ENCODE data around the gene POLA1.
"Not testable (repeated sequence)": the region's sequence is repeated elsewhere in the genome, so short reads cannot be mapped to it uniquely, and the experiment has no call there.

Gene POLA1, protein sequence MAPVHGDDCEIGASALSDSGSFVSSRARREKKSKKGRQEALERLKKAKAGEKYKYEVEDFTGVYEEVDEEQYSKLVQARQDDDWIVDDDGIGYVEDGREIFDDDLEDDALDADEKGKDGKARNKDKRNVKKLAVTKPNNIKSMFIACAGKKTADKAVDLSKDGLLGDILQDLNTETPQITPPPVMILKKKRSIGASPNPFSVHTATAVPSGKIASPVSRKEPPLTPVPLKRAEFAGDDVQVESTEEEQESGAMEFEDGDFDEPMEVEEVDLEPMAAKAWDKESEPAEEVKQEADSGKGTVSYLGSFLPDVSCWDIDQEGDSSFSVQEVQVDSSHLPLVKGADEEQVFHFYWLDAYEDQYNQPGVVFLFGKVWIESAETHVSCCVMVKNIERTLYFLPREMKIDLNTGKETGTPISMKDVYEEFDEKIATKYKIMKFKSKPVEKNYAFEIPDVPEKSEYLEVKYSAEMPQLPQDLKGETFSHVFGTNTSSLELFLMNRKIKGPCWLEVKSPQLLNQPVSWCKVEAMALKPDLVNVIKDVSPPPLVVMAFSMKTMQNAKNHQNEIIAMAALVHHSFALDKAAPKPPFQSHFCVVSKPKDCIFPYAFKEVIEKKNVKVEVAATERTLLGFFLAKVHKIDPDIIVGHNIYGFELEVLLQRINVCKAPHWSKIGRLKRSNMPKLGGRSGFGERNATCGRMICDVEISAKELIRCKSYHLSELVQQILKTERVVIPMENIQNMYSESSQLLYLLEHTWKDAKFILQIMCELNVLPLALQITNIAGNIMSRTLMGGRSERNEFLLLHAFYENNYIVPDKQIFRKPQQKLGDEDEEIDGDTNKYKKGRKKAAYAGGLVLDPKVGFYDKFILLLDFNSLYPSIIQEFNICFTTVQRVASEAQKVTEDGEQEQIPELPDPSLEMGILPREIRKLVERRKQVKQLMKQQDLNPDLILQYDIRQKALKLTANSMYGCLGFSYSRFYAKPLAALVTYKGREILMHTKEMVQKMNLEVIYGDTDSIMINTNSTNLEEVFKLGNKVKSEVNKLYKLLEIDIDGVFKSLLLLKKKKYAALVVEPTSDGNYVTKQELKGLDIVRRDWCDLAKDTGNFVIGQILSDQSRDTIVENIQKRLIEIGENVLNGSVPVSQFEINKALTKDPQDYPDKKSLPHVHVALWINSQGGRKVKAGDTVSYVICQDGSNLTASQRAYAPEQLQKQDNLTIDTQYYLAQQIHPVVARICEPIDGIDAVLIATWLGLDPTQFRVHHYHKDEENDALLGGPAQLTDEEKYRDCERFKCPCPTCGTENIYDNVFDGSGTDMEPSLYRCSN (N-terminal part only)

GRCh38 chrX:24693453-24694202 lies at the start of gene POLA1:
Gene POLA1 (plus strand): TSS chrX:24693918. CDS start chrX:24693962, 44 bp downstream.
- peak; percentile 13 for DNase-seq (ENCODE audit: low read depth, low spot score)

GRCh38 chrX:24646006-24646405 lies 47.7 kb upstream of the POLA1 start:
- DNase-seq (ENCODE audit: low read depth, low spot score), result no peak

- no peak for DNase-seq (ENCODE audit: low read depth, low spot score)
These were observed 47.0 kb upstream of the POLA1 start for GRCh38 chrX:24646745-24647182.

GRCh38 chrX:24647257-24648058 lies 46.3 kb upstream of the POLA1 start, which contains the start of gene PCYT1B:
Gene PCYT1B (minus strand): TSS chrX:24647347. CDS start chrX:24647105, 242 bp downstream.
- peak; percentile 7 for DNase-seq (ENCODE audit: low read depth, low spot score)

- no peak for DNase-seq (ENCODE audit: low read depth, low spot score)
These were observed 45.2 kb upstream of the POLA1 start for GRCh38 chrX:24648495-24648894.

DNA sequence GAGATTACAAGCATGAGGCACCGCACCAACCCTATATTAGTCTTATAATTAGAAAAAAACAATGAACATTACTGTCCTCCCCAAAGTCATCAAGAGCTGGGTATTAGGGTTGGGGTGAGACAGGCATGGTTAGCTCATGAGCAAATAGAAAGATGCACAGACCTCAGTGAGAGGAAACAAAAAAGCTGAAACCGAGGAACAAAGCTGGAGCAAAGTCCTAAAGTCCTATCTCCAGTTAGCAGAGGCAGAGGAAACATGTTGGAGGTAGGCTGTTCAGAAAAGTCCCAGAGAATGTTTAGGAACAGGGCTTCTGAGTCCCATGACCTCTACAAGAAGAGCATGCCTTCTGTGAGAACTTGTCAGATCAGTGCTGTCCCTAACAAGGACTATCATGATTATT lies 41.9 kb upstream of the POLA1 start:
- no peak for DNase-seq (ENCODE audit: low read depth, low spot score)

DNA sequence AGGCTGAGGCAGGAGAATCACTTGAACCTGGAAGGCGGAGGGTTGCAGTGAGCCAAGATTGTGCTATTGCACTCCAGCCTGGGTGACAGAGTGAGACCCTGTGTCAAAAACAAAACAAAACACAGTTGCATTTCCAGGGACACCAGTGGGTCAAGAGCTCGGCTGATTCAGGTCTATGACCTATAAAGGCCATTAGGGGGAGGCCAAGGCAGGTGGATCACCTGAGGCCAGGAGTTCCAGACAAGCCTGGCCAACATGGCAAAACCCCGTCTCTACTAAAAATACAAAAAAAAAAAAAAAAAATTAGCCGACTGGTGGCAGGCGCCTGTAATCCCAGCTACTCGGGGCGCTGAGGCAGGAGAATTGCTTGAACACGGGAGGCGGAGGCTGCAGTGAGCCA lies 38.0 kb upstream of the POLA1 start:
- DNase-seq (ENCODE audit: low read depth, low spot score), result not testable (repeated sequence)

DNA sequence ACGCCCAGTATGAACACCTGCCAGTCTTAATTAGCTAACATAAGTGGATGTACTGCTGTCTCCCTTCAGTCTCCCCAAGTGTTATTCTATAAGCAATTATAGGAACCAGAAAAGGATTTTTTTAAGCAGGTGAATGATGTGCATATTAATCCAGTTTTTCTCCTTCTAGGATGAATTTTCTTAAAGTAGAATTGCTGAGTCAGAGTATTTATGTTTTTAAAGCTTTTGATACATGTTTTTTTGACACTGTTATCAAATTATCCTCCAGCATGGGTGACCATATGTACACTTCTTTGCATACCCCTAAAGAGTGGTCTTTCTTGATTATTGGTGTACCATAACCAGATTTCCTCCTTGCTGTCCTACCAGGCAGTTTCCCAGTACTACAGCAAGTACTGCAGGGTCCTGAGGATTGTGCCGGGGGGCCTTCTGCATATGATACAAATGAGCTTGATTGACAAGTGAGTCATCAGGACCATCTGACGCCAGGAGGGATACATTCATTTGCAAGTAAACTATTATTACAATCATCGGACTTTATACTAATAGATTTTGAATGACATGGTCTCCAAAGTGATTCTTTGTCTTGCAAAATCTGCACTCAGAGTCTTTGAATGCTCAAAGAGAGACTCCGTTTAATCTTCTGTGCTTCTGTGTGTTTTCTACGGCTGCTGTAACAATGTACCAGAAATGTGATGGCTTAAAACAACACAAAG lies 35.9 kb upstream of the POLA1 start:
- no peak for DNase-seq (ENCODE audit: low read depth, low spot score)

GRCh38 chrX:24658421-24658820 lies 35.3 kb upstream of the POLA1 start:
- no peak for DNase-seq (ENCODE audit: low read depth, low spot score)

- no peak for DNase-seq (ENCODE audit: low read depth, low spot score)
These were observed 34.6 kb upstream of the POLA1 start for GRCh38 chrX:24659106-24659505.

GRCh38 chrX:24659646-24660045 lies 34.1 kb upstream of the POLA1 start:
- no peak for DNase-seq (ENCODE audit: low read depth, low spot score)

GRCh38 chrX:24661292-24661691 lies 32.4 kb upstream of the POLA1 start:
- no peak for DNase-seq (ENCODE audit: low read depth, low spot score)

DNA sequence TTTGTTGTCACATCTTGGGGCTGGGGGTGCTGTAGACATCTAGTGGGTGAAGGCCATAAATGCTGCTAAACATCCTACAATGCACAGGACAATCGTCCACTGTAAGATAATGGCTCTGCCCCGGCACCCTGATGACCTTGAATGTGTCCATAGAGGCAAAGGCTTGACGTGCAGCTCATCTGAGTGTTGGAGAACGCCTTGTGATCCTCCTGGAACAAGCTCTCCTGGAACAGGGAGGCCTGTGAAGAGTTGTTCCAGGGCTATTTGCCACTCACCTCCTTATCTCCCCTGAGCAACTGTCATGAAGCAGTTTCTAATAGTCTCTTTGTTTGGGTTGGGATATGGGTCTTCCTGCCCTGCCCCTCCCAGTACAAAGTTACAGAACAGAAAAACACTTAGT lies 31.4 kb upstream of the POLA1 start:
- no peak for DNase-seq (ENCODE audit: low read depth, low spot score)

DNA sequence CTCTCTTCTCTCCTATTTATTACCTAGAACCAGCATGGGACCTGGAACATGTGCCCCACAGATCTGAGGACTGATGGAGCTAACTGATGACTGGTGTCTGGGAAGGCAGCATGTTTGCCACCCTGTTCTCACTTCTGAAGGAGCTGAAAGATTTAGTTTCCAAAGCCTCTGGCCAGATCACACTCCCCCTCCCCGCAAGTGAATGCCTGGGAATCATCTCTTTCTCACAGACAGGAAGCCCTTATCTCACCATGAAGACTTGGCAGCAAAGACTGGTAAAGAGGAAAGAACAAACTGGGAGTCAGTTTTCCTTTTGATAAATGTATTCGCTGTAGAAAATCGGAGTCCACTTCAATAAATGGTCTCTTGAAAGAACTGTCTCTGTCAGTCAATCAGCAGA lies 25.6 kb upstream of the POLA1 start:
- DNase-seq (ENCODE audit: low read depth, low spot score), result no peak

- no peak for DNase-seq (ENCODE audit: low read depth, low spot score)
These were observed 21.0 kb upstream of the POLA1 start for GRCh38 chrX:24672701-24673190.

- DNase-seq (ENCODE audit: low read depth, low spot score), result no peak
These were observed 20.3 kb upstream of the POLA1 start for GRCh38 chrX:24673424-24673823.

DNA sequence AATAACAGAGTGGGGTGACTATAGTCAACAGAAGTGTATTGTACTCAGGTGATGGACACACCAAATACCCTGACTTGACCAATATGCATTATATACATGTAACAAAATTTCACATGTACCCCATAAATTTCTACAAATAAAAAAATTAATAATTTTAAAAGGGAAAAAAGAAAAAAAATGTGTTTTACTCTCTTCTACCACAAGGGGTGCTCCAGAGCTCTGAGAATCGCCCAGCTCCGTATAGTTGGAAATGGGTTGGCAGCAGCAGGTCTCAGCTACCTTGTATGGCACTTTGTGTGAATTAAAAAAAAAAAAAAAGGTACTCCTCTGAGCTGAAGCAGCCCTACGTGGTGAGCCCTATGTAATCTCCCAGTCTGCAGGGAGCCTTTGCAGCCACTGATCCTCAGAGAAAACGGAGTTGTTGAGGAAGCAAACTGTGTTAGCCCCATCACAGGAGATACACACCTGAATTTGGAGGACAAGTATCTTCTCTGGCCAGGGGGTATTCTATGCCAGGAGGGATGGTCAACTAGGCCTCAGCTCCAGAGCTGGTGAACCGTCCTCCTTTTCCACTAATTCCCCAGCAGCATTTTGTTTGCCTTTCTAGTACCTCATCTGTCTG lies 17.2 kb upstream of the POLA1 start:
- DNase-seq (ENCODE audit: low read depth, low spot score), result no peak

GRCh38 chrX:24682739-24683432 lies 10.8 kb upstream of the POLA1 start:
- DNase-seq (ENCODE audit: low read depth, low spot score), result no peak
